NCI-H1048 (cell line): ENCODE results near the gene IFNA14.
"Not testable (repeated sequence)": the region's sequence is repeated elsewhere in the genome, so short reads cannot be mapped to it uniquely, and the experiment has no call there.

ENCODE experiments used
- DNase-seq: peaks from one replicate; lab custom pipeline; 2025; lab: John Stamatoyannopoulos, UW

Gene IFNA14

GRCh38 chr9:21213411-21214326 is 26.1 kb downstream of the IFNA14 start:
- not testable (repeated sequence) for DNase-seq

GRCh38 chr9:21212160-21212559 is 27.6 kb downstream of the IFNA14 start:
- not testable (repeated sequence) for DNase-seq

- not testable (repeated sequence) for DNase-seq
Observed at GRCh38 chr9:21210782-21211181, 29.0 kb downstream of the IFNA14 start.

- no peak for DNase-seq
Observed at GRCh38 chr9:21210311-21210710, 29.5 kb downstream of the IFNA14 start.

GRCh38 chr9:21207043-21207442 is 32.8 kb downstream of the IFNA14 start, which contains the start of gene IFNA10:
IFNA10 (minus strand) TSS chr9:21207143; CDS start chr9:21207097, 46 bp downstream.
- DNase-seq = not testable (repeated sequence)

GRCh38 chr9:21205204-21205603 is 34.6 kb downstream of the IFNA14 start:
- no peak for DNase-seq

GRCh38 chr9:21202105-21202504 is 37.7 kb downstream of the IFNA14 start, which contains the start of gene IFNA7:
IFNA7 (minus strand) TSS chr9:21202205; CDS start chr9:21202165, 40 bp downstream.
- not testable (repeated sequence) for DNase-seq

- not testable (repeated sequence) for DNase-seq
Observed at GRCh38 chr9:21194867-21195776, 44.7 kb downstream of the IFNA14 start.
